WTC11 (cell line): Measurements from ENCODE around the gene KICS2. TPM values are rescaled to one million over a fixed set of nuclear protein-coding genes. Genes with fewer than 3 reads are reported as not detected.
A peak's percentile ranks its signal among the peaks of the same experiment; 100 is the strongest.

Experiments
- ATAC-seq: fragments of 200-7000 bp; cut with Tn5 transposase; 2 replicates; pipeline ENCODE4 v1.10.0; 2021; ENCODE audit warnings: mild to moderate bottlenecking, moderate library complexity
- CTCF ChIA-PET: fragments of 300-600 bp; sonication (Branson Sonifier 250); formaldehyde crosslinking; loops from one replicate; lab custom pipeline; 2021; ENCODE audit warnings: antibody characterized with exemption; lab: Charles Lee
- POLR2A ChIA-PET: fragments of 350-600 bp; sonication (Branson Sonifier 250); formaldehyde crosslinking; loops from one replicate; lab custom pipeline; 2021; ENCODE audit warnings: antibody characterized with exemption; lab: Charles Lee
- DNase-seq: peaks from one replicate; pipeline ENCODE4 v3.0.0; 2021; ENCODE audit warnings: low spot score
- H3K27ac Mint-ChIP-seq: 2 replicates; pipeline ENCODE4 v1.8.0; 2021; ENCODE audit warnings: mixed read lengths
- H3K27me3 Mint-ChIP-seq: 2 replicates; pipeline ENCODE4 v1.8.0; 2021; ENCODE audit warnings: low read depth, mild to moderate bottlenecking, moderate library complexity, mixed read lengths
- H3K36me3 Mint-ChIP-seq: 2 replicates; pipeline ENCODE4 v1.8.0; 2021; ENCODE audit warnings: mixed read lengths
- H3K4me1 Mint-ChIP-seq: 2 replicates; pipeline ENCODE4 v1.8.0; 2022; ENCODE audit warnings: mixed read lengths
- H3K4me3 Mint-ChIP-seq: 2 replicates; pipeline ENCODE4 v1.8.0; 2021; ENCODE audit warnings: mild to moderate bottlenecking, moderate library complexity, mixed read lengths
- H3K9me3 Mint-ChIP-seq: 2 replicates; pipeline ENCODE4 v1.8.0; 2021; ENCODE audit warnings: mixed read lengths
- ATF1 ChIP-seq: sonication (generic); formaldehyde crosslinking; IDR thresholded peaks from 2 replicates; pipeline ENCODE4 v1.8.1; 2023; ENCODE audit warnings: mild to moderate bottlenecking, moderate library complexity, missing genetic modification reagents
- ATF3 ChIP-seq: sonication (generic); formaldehyde crosslinking; conservative IDR thresholded peaks from 2 replicates; pipeline ENCODE4 v1.8.1; 2022; ENCODE audit warnings: mild to moderate bottlenecking, missing genetic modification reagents
- CREB1 ChIP-seq: sonication (generic); formaldehyde crosslinking; IDR thresholded peaks from 2 replicates; pipeline ENCODE4 v1.8.0; 2023; ENCODE audit warnings: mild to moderate bottlenecking, missing genetic modification reagents
- ETV6 ChIP-seq: sonication (generic); formaldehyde crosslinking; IDR thresholded peaks from 2 replicates; pipeline ENCODE4 v1.8.1; 2022; ENCODE audit warnings: mild to moderate bottlenecking, missing genetic modification reagents
- GABPB1 ChIP-seq: sonication (generic); formaldehyde crosslinking; IDR thresholded peaks from 2 replicates; pipeline ENCODE4 v1.8.1; 2023; ENCODE audit warnings: mild to moderate bottlenecking, missing genetic modification reagents
- IRF1 ChIP-seq: sonication (generic); formaldehyde crosslinking; IDR thresholded peaks from 2 replicates; pipeline ENCODE4 v1.8.0; 2023; ENCODE audit warnings: missing genetic modification reagents
- IRF2 ChIP-seq: sonication (generic); formaldehyde crosslinking; IDR thresholded peaks from 2 replicates; pipeline ENCODE4 v1.8.0; 2022; ENCODE audit warnings: low read depth, missing genetic modification reagents, borderline replicate concordance
- MXD4 ChIP-seq: fragments of 250-450 bp; sonication (Bioruptor Pico); IDR thresholded peaks from 2 replicates; pipeline ENCODE4 v1.8.0; 2021; ENCODE audit warnings: mild to moderate bottlenecking, moderate library complexity, borderline replicate concordance
- TEAD4 ChIP-seq: sonication (generic); formaldehyde crosslinking; IDR thresholded peaks from 2 replicates; pipeline ENCODE4 v1.8.0; 2022; ENCODE audit warnings: mild to moderate bottlenecking, missing genetic modification reagents
- TP53 ChIP-seq: sonication (generic); formaldehyde crosslinking; IDR thresholded peaks from 2 replicates; pipeline ENCODE4 v1.8.1; 2023; ENCODE audit warnings: mild to moderate bottlenecking, missing genetic modification reagents
- ZBTB21 ChIP-seq: sonication (generic); formaldehyde crosslinking; IDR thresholded peaks from 2 replicates; pipeline ENCODE4 v1.8.1; 2023; ENCODE audit warnings: mild to moderate bottlenecking, missing genetic modification reagents, borderline replicate concordance
- ZNF416 ChIP-seq: fragments of 250-450 bp; sonication (Bioruptor Pico); IDR thresholded peaks from 2 replicates; pipeline ENCODE4 v1.9.0; 2021; ENCODE audit warnings: mild to moderate bottlenecking, inconsistent platforms
- ZNF423 ChIP-seq: fragments of 250-450 bp; sonication (Bioruptor Pico); IDR thresholded peaks from 2 replicates; pipeline ENCODE4 v2.1.2; 2022; ENCODE audit warnings: mild to moderate bottlenecking, moderate library complexity
- total RNA-seq: library from RNA; stranded (reverse); gene quantifications from 3 replicates; pipeline ENCODE4 v1.2.3, GENCODE V29; 2021
- TF ChIP-seq, protein P1 (sequence below): sonication (generic); formaldehyde crosslinking; IDR thresholded peaks from 2 replicates; pipeline ENCODE4 v1.8.1; 2023; ENCODE audit warnings: mild to moderate bottlenecking, missing genetic modification reagents
- TF ChIP-seq, protein P2 (sequence below): fragments of 250-450 bp; sonication (Bioruptor Pico); IDR thresholded peaks from 2 replicates; pipeline ENCODE4 v1.8.0; 2021; ENCODE audit warnings: mild to moderate bottlenecking
- TF ChIP-seq, protein P3 (sequence below): sonication (generic); formaldehyde crosslinking; IDR thresholded peaks from 2 replicates; pipeline ENCODE4 v1.8.0; 2022; ENCODE audit warnings: mild to moderate bottlenecking, missing genetic modification reagents
- TF ChIP-seq, protein P4 (sequence below): fragments of 250-450 bp; sonication (Bioruptor Pico); IDR thresholded peaks from 2 replicates; pipeline ENCODE4 v1.9.0; 2021; ENCODE audit warnings: mild to moderate bottlenecking, borderline replicate concordance

Gene KICS2
- total RNA-seq, 1 experiment from 2014 or later = 10.7 TPM

DNA sequence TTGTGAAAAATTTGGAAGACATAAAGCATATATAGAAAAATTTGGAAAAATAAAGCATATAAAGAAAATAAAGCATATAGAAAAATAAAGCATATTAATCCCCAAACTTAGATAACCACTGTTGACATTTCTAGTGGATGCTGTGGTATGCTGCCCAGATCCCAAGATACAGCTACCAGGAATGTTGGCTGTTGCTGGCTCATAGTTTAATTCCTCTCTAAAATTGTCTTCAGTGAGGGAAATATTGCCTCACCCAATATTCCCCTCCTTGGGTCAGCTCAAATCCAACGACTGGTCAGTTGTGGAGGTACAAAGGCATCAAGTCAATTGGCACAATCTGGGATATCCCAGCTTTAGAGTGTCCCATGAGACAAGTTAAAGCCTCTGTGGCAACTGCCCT, 10.1 kb upstream of the KICS2 start (continued):
- no peak for TF ChIP-seq GABPB1 (CRISPR knock-in tag)
- no peak for TF ChIP-seq ZBTB21 (CRISPR knock-in tag)
- no peak for TF ChIP-seq ZNF416

- POLR2A ChIA-PET = no interaction called here
- CTCF ChIA-PET = interaction anchor here (1.8 kb wide), 1 partner anchor 10 kb away, joined by 4 read pairs; no protein-coding TSS in a partner anchor
- DNase-seq = no peak
- Mint-ChIP-seq H3K4me1 (0 out of 2 replicates have a peak, but pooled peaks cover 4% of the 10 kb centered on the region), H3K36me3 (no peaks in the 10 kb centered on the region), H3K27ac (no peak overlapping the region), H3K4me3 (no peak overlapping the region), H3K27me3 (no peaks in the 10 kb centered on the region; the same call in 1 of the 2 replicates), H3K9me3 (peaks cover 3% of the 10 kb centered on the region; the same call in 1 of the 2 replicates)
- ATAC-seq = no peak
- no peak for TF ChIP-seq ATF3 (CRISPR knock-in tag)
- no peak for TF ChIP-seq TP53 (CRISPR knock-in tag)
- TF ChIP-seq ATF1 (CRISPR knock-in tag) = no peak
- no peak for TF ChIP-seq IRF1 (CRISPR knock-in tag)
- TF ChIP-seq, protein P1, sequence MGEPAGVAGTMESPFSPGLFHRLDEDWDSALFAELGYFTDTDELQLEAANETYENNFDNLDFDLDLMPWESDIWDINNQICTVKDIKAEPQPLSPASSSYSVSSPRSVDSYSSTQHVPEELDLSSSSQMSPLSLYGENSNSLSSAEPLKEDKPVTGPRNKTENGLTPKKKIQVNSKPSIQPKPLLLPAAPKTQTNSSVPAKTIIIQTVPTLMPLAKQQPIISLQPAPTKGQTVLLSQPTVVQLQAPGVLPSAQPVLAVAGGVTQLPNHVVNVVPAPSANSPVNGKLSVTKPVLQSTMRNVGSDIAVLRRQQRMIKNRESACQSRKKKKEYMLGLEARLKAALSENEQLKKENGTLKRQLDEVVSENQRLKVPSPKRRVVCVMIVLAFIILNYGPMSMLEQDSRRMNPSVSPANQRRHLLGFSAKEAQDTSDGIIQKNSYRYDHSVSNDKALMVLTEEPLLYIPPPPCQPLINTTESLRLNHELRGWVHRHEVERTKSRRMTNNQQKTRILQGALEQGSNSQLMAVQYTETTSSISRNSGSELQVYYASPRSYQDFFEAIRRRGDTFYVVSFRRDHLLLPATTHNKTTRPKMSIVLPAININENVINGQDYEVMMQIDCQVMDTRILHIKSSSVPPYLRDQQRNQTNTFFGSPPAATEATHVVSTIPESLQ (CRISPR knock-in tag) = no peak
- TF ChIP-seq, protein P2, sequence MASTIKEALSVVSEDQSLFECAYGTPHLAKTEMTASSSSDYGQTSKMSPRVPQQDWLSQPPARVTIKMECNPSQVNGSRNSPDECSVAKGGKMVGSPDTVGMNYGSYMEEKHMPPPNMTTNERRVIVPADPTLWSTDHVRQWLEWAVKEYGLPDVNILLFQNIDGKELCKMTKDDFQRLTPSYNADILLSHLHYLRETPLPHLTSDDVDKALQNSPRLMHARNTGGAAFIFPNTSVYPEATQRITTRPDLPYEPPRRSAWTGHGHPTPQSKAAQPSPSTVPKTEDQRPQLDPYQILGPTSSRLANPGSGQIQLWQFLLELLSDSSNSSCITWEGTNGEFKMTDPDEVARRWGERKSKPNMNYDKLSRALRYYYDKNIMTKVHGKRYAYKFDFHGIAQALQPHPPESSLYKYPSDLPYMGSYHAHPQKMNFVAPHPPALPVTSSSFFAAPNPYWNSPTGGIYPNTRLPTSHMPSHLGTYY = no peak
- no peak for TF ChIP-seq ETV6 (CRISPR knock-in tag)
- no peak for TF ChIP-seq ZNF423
- TF ChIP-seq, protein P3, sequence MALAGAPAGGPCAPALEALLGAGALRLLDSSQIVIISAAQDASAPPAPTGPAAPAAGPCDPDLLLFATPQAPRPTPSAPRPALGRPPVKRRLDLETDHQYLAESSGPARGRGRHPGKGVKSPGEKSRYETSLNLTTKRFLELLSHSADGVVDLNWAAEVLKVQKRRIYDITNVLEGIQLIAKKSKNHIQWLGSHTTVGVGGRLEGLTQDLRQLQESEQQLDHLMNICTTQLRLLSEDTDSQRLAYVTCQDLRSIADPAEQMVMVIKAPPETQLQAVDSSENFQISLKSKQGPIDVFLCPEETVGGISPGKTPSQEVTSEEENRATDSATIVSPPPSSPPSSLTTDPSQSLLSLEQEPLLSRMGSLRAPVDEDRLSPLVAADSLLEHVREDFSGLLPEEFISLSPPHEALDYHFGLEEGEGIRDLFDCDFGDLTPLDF = no peak
- no peak for TF ChIP-seq MXD4 (CRISPR knock-in tag)
- no peak for TF ChIP-seq TEAD4 (CRISPR knock-in tag)
- no peak for TF ChIP-seq IRF2
- TF ChIP-seq CREB1 = no peak
- TF ChIP-seq ZBTB21 (CRISPR knock-in tag) = no peak
These were observed 7.7 kb upstream of the KICS2 start for GRCh38 chr12:64229796-64230195.

DNA sequence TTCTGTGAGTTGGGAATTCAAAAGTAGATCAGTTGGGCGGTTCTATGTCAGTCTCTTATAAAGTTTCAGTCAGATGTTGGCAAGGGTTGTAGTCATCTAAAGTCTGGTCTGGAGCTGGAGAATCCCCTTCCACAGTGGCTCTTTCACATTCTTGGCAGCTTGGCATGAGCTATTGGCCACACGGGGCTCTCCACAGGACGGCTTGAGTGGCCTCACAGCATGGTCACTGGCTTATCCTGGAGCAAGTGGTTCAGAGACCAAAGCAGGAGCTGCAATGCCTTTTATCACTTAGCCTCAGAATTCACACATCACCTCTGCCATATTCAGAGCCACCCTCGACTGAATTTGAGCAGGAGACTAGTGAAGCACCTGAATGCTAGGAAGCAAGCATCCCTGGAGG, 7.1 kb upstream of the KICS2 start:
- ChIA-PET POLR2A (no interaction called here), CTCF (interaction anchor here (1.8 kb wide), 1 partner anchor 11 kb away, joined by 4 read pairs; no protein-coding TSS in a partner anchor)
- ATAC-seq (peak; percentile 76), DNase-seq (peak; percentile 21)
- H3K4me3 Mint-ChIP-seq = no peak overlapping the region
- peaks cover 3% of the 10 kb centered on the region; the same call in 1 of the 2 replicates for H3K9me3 Mint-ChIP-seq
- no peaks in the 10 kb centered on the region; the same call in 1 of the 2 replicates for H3K27me3 Mint-ChIP-seq
- H3K4me1 Mint-ChIP-seq = 0 out of 2 replicates have a peak, but pooled peaks cover 4% of the 10 kb centered on the region
- H3K36me3 Mint-ChIP-seq = no peaks in the 10 kb centered on the region
- H3K27ac Mint-ChIP-seq = 0 out of 2 replicates have a peak overlapping the region, but pooled peaks have one; percentile 15
- TF ChIP-seq, protein P4, sequence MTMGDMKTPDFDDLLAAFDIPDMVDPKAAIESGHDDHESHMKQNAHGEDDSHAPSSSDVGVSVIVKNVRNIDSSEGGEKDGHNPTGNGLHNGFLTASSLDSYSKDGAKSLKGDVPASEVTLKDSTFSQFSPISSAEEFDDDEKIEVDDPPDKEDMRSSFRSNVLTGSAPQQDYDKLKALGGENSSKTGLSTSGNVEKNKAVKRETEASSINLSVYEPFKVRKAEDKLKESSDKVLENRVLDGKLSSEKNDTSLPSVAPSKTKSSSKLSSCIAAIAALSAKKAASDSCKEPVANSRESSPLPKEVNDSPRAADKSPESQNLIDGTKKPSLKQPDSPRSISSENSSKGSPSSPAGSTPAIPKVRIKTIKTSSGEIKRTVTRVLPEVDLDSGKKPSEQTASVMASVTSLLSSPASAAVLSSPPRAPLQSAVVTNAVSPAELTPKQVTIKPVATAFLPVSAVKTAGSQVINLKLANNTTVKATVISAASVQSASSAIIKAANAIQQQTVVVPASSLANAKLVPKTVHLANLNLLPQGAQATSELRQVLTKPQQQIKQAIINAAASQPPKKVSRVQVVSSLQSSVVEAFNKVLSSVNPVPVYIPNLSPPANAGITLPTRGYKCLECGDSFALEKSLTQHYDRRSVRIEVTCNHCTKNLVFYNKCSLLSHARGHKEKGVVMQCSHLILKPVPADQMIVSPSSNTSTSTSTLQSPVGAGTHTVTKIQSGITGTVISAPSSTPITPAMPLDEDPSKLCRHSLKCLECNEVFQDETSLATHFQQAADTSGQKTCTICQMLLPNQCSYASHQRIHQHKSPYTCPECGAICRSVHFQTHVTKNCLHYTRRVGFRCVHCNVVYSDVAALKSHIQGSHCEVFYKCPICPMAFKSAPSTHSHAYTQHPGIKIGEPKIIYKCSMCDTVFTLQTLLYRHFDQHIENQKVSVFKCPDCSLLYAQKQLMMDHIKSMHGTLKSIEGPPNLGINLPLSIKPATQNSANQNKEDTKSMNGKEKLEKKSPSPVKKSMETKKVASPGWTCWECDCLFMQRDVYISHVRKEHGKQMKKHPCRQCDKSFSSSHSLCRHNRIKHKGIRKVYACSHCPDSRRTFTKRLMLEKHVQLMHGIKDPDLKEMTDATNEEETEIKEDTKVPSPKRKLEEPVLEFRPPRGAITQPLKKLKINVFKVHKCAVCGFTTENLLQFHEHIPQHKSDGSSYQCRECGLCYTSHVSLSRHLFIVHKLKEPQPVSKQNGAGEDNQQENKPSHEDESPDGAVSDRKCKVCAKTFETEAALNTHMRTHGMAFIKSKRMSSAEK (CRISPR knock-in tag) = no peak
- TF ChIP-seq ZNF423 = peak; percentile 83
